SK-N-SH (cell line): Measurements from ENCODE around the gene CSTB. TPM values are rescaled to one million over a fixed set of nuclear protein-coding genes. Genes with fewer than 3 reads are reported as not detected.

Source experiments
- CTCF ChIA-PET: fragments of 300-600, 350-600 bp; formaldehyde crosslinking; extraction: SDS; loops from one replicate; lab custom pipeline; 2021; lab: Yijun Ruan, JAX
- POLR2A ChIA-PET: fragments of 350-600 bp; sonication (Branson Sonifier 250); formaldehyde crosslinking; extraction: SDS; loops from one replicate; lab custom pipeline; 2020; ENCODE audit warnings: antibody characterized with exemption, inconsistent platforms; lab: Yijun Ruan, JAX
- DNase-seq: peaks from one replicate; pipeline ENCODE4 v3.0.0; 2012
- H2AFZ ChIP-seq: fragments of 200-600 bp; sonication (generic); 2 replicates; pipeline ENCODE4 v1.8.1; 2016; ENCODE audit warnings: antibody characterized with exemption, mild to moderate bottlenecking, low read depth
- H3F3A ChIP-seq: fragments of 200-600 bp; sonication (generic); replicated peaks from 2 replicates; pipeline ENCODE3; 2016; ENCODE audit warnings: antibody characterized with exemption, mild to moderate bottlenecking; ENCODE audit not compliant: insufficient read depth
- H3K27ac ChIP-seq, 2 experiments: fragments of 200-500 bp in 1 of 2; fragments of 200-600 bp in 1 of 2; sonication (Bioruptor generic) in 1 of 2; sonication (generic), shearing (Covaris generic) in 1 of 2; 2 replicates each; pipeline versions ENCODE4 v1.5.1 to v1.6.1; 2014 to 2016; ENCODE audit warnings: low read depth in 2 of 2, inconsistent platforms in 1 of 2, low read length in 1 of 2, mild to moderate bottlenecking in 1 of 2, mixed read lengths in 1 of 2
- H3K27me3 ChIP-seq: fragments of 200-600 bp; sonication (generic), shearing (Covaris generic); 2 replicates; pipeline ENCODE4 v1.6.1; 2016; ENCODE audit warnings: mixed run types; ENCODE audit not compliant: insufficient read depth
- H3K36me3 ChIP-seq, 2 experiments: fragments of 200-500 bp in 1 of 2; fragments of 200-600 bp in 1 of 2; sonication (Bioruptor generic) in 1 of 2; sonication (generic) in 1 of 2; replicated peaks in 1 of 2; 2 replicates each; pipeline versions ENCODE3 to v1.5.1; 2014 to 2016; ENCODE audit warnings: low read length in 1 of 2, mild to moderate bottlenecking in 1 of 2; ENCODE audit not compliant: insufficient read depth in 2 of 2, control insufficient read depth in 1 of 2
- H3K4me1 ChIP-seq, 2 experiments: fragments of 200-500 bp in 1 of 2; fragments of 200-600 bp in 1 of 2; sonication (Bioruptor generic) in 1 of 2; sonication (generic), shearing (Covaris generic) in 1 of 2; 2 replicates each; pipeline versions ENCODE4 v1.5.1 to v1.6.1; 2014 to 2016; ENCODE audit warnings: low read depth in 1 of 2, low read length in 1 of 2, mixed run types in 1 of 2; ENCODE audit not compliant: insufficient read depth in 2 of 2, control insufficient read depth in 1 of 2
- H3K4me2 ChIP-seq: fragments of 200-600 bp; sonication (generic), shearing (Covaris generic); 2 replicates; pipeline ENCODE4 v1.6.1; 2017; ENCODE audit warnings: mixed run types
- H3K4me3 ChIP-seq, 2 experiments: fragments of 200-500 bp in 1 of 2; fragments of 200-600 bp in 1 of 2; sonication (Bioruptor generic) in 1 of 2; sonication (generic), shearing (Covaris generic) in 1 of 2; 2 replicates each; pipeline versions ENCODE4 v1.5.1 to v1.8.1; 2014 to 2016; ENCODE audit warnings: low read depth in 2 of 2, inconsistent platforms in 1 of 2, low read length in 1 of 2, mild to moderate bottlenecking in 1 of 2, mixed read lengths in 1 of 2, moderate library complexity in 1 of 2
- H3K79me2 ChIP-seq: fragments of 200-600 bp; sonication (generic); 2 replicates; pipeline ENCODE4 v1.8.1; 2017; ENCODE audit warnings: mild to moderate bottlenecking; ENCODE audit not compliant: insufficient read depth
- H3K9ac ChIP-seq: fragments of 200-600 bp; sonication (generic); 2 replicates; pipeline ENCODE4 v1.6.1; 2017; ENCODE audit warnings: mixed run types
- H3K9me2 ChIP-seq: fragments of 200-600 bp; sonication (generic); 2 replicates; pipeline ENCODE4 v1.6.1; 2017; ENCODE audit warnings: mixed run types
- H3K9me3 ChIP-seq: fragments of 200-600 bp; sonication (generic); 2 replicates; pipeline ENCODE4 v1.6.1; 2017; ENCODE audit warnings: mixed run types, mild to moderate bottlenecking, moderate library complexity
- H4K20me1 ChIP-seq: fragments of 200-600 bp; sonication (generic); 2 replicates; pipeline ENCODE4 v1.6.1; 2017; ENCODE audit warnings: mild to moderate bottlenecking, mixed run types; ENCODE audit not compliant: insufficient read depth
- FOXJ3 ChIP-seq: sonication (generic); formaldehyde crosslinking; IDR thresholded peaks from 2 replicates; pipeline ENCODE4 v1.5.1; 2020; ENCODE audit warnings: mild to moderate bottlenecking, missing genetic modification reagents
- GABPA ChIP-seq: IDR thresholded peaks from 2 replicates; pipeline ENCODE4 v1.4.0; 2012; ENCODE audit warnings: low read depth, mild to moderate bottlenecking
- NFIC ChIP-seq: IDR thresholded peaks from 2 replicates; pipeline ENCODE4 v1.4.0; 2012; ENCODE audit warnings: borderline replicate concordance
- PBX3 ChIP-seq: IDR thresholded peaks from 2 replicates; pipeline ENCODE4; 2012
- REST ChIP-seq: IDR thresholded peaks from 2 replicates; pipeline ENCODE4 v1.6.1; 2012; ENCODE audit warnings: mild to moderate bottlenecking, low read depth, low read length, moderate library complexity
- RFX5 ChIP-seq: IDR thresholded peaks from 2 replicates; pipeline ENCODE4 v1.6.1; 2012; ENCODE audit warnings: mild to moderate bottlenecking, improper control_type of control experiment, low read length
- SIN3A ChIP-seq: IDR thresholded peaks from 2 replicates; pipeline ENCODE4 v1.6.1; 2012; ENCODE audit warnings: low read depth, mild to moderate bottlenecking, low read length, moderate library complexity, borderline replicate concordance
- SMC3 ChIP-seq: IDR thresholded peaks from 2 replicates; pipeline ENCODE4 v1.6.1; 2012; ENCODE audit warnings: low read depth, low read length, improper control_type of control experiment
- USF2 ChIP-seq: fragments of 150-350 bp; IDR thresholded peaks from 2 replicates; pipeline ENCODE4 v1.6.1; 2017; ENCODE audit warnings: antibody characterized with exemption, low read length, low read depth, borderline replicate concordance
- WGBS: methylation state at CpG from one replicate; pipeline ENCODE4 v1.1.6; 2017; ENCODE audit warnings: low lambda C conversion rate; 5-methylcytosine and 5-hydroxymethylcytosine counted together
- polyA plus RNA-seq, 3 experiments: library from polyadenylated mRNA; depleted of rRNA; stranded (reverse); fragments of >200 nt; gene quantifications; 2 replicates each; pipeline ENCODE4 v1.2.3, GENCODE V29; 2012

CSTB gene
- polyA plus RNA-seq, 1 of the 3 experiments (the other 2 are of a cell fraction), result 101 TPM

- Histone ChIP-seq H3K79me2 (no peaks in the 10 kb centered on the region), H3K36me3 (no peaks in the 10 kb centered on the region), H2AFZ (no peak overlapping the region), H3K9me2 (no peaks in the 10 kb centered on the region), H3K27ac (no peak overlapping the region), H3K4me1 (peaks cover 0 to 6% of the 10 kb centered on the region in 2 experiments; a peak in 1 of 4 replicates), H3K27me3 (no peaks in the 10 kb centered on the region), H3K9ac (no peak overlapping the region), H3K9me3 (no peaks in the 10 kb centered on the region), H3K4me3 (no peak overlapping the region), H3F3A (no peaks in the 10 kb centered on the region), H3K4me2 (no peak overlapping the region), H4K20me1 (no peaks in the 10 kb centered on the region)
- TF ChIP-seq PBX3 (no peak), REST (no peak), USF2 (no peak), SIN3A (no peak)
- ChIA-PET CTCF (interaction anchor here (0.7 to 1.8 kb wide), 3 partner anchors 14 to 21 kb away, joined by 3 to 6 read pairs (median 4); no protein-coding TSS in a partner anchor), POLR2A (interaction anchor here (0.8 kb wide), 1 partner anchor 19 kb away, joined by 3 read pairs; no protein-coding TSS in a partner anchor)
- WGBS, result 82% methylated on average over 19 of the region's 27 CpGs
- DNase-seq, result no peak
These were observed 36.2 kb upstream of the CSTB start for GRCh38 chr21:43812139-43812821.

- no peaks in the 10 kb centered on the region for H3K36me3 ChIP-seq
- H3K9ac ChIP-seq, result no peak overlapping the region
- no peaks in the 10 kb centered on the region for H3K9me2 ChIP-seq
- H3K4me1 ChIP-seq, result peaks cover 0 to 6% of the 10 kb centered on the region in 2 experiments; a peak in 1 of 4 replicates
- no peaks in the 10 kb centered on the region for H3K79me2 ChIP-seq
- no peak overlapping the region for H3K27ac ChIP-seq
- no peaks in the 10 kb centered on the region for H4K20me1 ChIP-seq
- no peak for DNase-seq
- H3K4me3 ChIP-seq, result no peak overlapping the region
- ChIA-PET POLR2A (no interaction called here), CTCF (interaction anchor here (0.6 to 2.0 kb wide), 27 partner anchors 8 to 280 kb away, joined by 3 to 8 read pairs (median 4); no protein-coding TSS in a partner anchor)
- H3K9me3 ChIP-seq, result no peaks in the 10 kb centered on the region
- H3F3A ChIP-seq, result no peaks in the 10 kb centered on the region
- TF ChIP-seq RFX5, result no peak
- TF ChIP-seq GABPA, result no peak
- no peak for TF ChIP-seq FOXJ3 (CRISPR knock-in tag)
- no peak for TF ChIP-seq SMC3
- TF ChIP-seq NFIC, result no peak
- H3K27me3 ChIP-seq, result no peaks in the 10 kb centered on the region
- WGBS, result 100% methylated on average over 2 of the region's 24 CpGs
- H3K4me2 ChIP-seq, result peak overlapping the region; percentile 33; the same call in 1 of the 2 replicates
- no peak overlapping the region for H2AFZ ChIP-seq
These were observed 35.4 kb upstream of the CSTB start for GRCh38 chr21:43811262-43812105.
